Osteocyte (in vitro differentiated cells): Measurements from ENCODE around the gene CCDC175. TPM values are rescaled to one million over a fixed set of nuclear protein-coding genes. Genes with fewer than 3 reads are reported as not detected.

Source experiments
- DNase-seq: peaks from one replicate; pipeline ENCODE4 v3.0.0; 2021; ENCODE audit warnings: mixed read lengths; ENCODE audit not compliant: unreplicated experiment; ENCODE audit errors: extremely low spot score
- H3K27ac Mint-ChIP-seq: one replicate; pipeline ENCODE4 v1.8.0; 2021; ENCODE audit warnings: mild to moderate bottlenecking, mixed read lengths; ENCODE audit not compliant: unreplicated experiment
- H3K27me3 Mint-ChIP-seq: one replicate; pipeline ENCODE4 v1.8.0; 2021; ENCODE audit warnings: mixed read lengths; ENCODE audit not compliant: unreplicated experiment
- H3K36me3 Mint-ChIP-seq: one replicate; pipeline ENCODE4 v1.8.0; 2021; ENCODE audit warnings: mixed read lengths; ENCODE audit not compliant: unreplicated experiment
- H3K4me1 Mint-ChIP-seq: one replicate; pipeline ENCODE4 v1.8.0; 2021; ENCODE audit warnings: mixed read lengths; ENCODE audit not compliant: unreplicated experiment
- H3K4me3 Mint-ChIP-seq: one replicate; pipeline ENCODE4 v1.8.0; 2021; ENCODE audit warnings: mild to moderate bottlenecking, moderate library complexity, mixed read lengths; ENCODE audit not compliant: unreplicated experiment
- H3K9me3 Mint-ChIP-seq: one replicate; pipeline ENCODE4 v1.8.0; 2021; ENCODE audit warnings: mixed read lengths; ENCODE audit not compliant: unreplicated experiment
- CTCF ChIP-seq: fragments of 200-600 bp; sonication (generic); IDR thresholded peaks from 2 replicates; pipeline ENCODE4 v1.5.0; 2021; ENCODE audit warnings: antibody characterized with exemption, mild to moderate bottlenecking, moderate library complexity
- total RNA-seq: library from RNA; stranded (reverse); gene quantifications from 2 replicates; pipeline ENCODE4 v1.2.1, GENCODE V29; 2021

The CCDC175 gene
- total RNA-seq, 1 donor from 2014 or later: not detected

- no peak overlapping the region for H3K27ac Mint-ChIP-seq
- no peaks in the 10 kb centered on the region for H3K36me3 Mint-ChIP-seq
- H3K4me1 Mint-ChIP-seq: no peaks in the 10 kb centered on the region
- H3K9me3 Mint-ChIP-seq: no peaks in the 10 kb centered on the region
- DNase-seq: no peak
- H3K27me3 Mint-ChIP-seq: peaks cover 53% of the 10 kb centered on the region
- no peak overlapping the region for H3K4me3 Mint-ChIP-seq
- TF ChIP-seq CTCF: no peak
These were observed 9.9 kb downstream of the CCDC175 start for GRCh38 chr14:59566725-59567124.

GRCh38 chr14:59566296-59566695 is 10.3 kb downstream of the CCDC175 start:
- TF ChIP-seq CTCF: no peak
- no peaks in the 10 kb centered on the region for H3K4me1 Mint-ChIP-seq
- no peaks in the 10 kb centered on the region for H3K9me3 Mint-ChIP-seq
- no peak overlapping the region for H3K27ac Mint-ChIP-seq
- H3K36me3 Mint-ChIP-seq: no peaks in the 10 kb centered on the region
- H3K4me3 Mint-ChIP-seq: no peak overlapping the region
- DNase-seq: no peak
- H3K27me3 Mint-ChIP-seq: peaks cover 49% of the 10 kb centered on the region

- no peak for TF ChIP-seq CTCF
- Mint-ChIP-seq H3K27ac (no peak overlapping the region), H3K4me3 (no peak overlapping the region), H3K36me3 (no peaks in the 10 kb centered on the region), H3K27me3 (peaks cover 44% of the 10 kb centered on the region), H3K4me1 (no peaks in the 10 kb centered on the region), H3K9me3 (no peaks in the 10 kb centered on the region)
- DNase-seq: no peak
These were observed 11.5 kb downstream of the CCDC175 start for GRCh38 chr14:59565087-59565486.

- Mint-ChIP-seq H3K36me3 (no peaks in the 10 kb centered on the region), H3K4me1 (no peaks in the 10 kb centered on the region), H3K9me3 (no peaks in the 10 kb centered on the region), H3K27ac (no peak overlapping the region), H3K27me3 (peaks cover 44% of the 10 kb centered on the region), H3K4me3 (no peak overlapping the region)
- no peak for TF ChIP-seq CTCF
- no peak for DNase-seq
These were observed 12.2 kb downstream of the CCDC175 start for GRCh38 chr14:59564366-59564765.

GRCh38 chr14:59547310-59547709 is 29.3 kb downstream of the CCDC175 start:
- no peak for DNase-seq
- no peak for TF ChIP-seq CTCF
- no peaks in the 10 kb centered on the region for H3K9me3 Mint-ChIP-seq
- no peaks in the 10 kb centered on the region for H3K4me1 Mint-ChIP-seq
- H3K36me3 Mint-ChIP-seq: no peaks in the 10 kb centered on the region
- peaks cover 11% of the 10 kb centered on the region for H3K27me3 Mint-ChIP-seq
- H3K27ac Mint-ChIP-seq: no peak overlapping the region
- H3K4me3 Mint-ChIP-seq: no peak overlapping the region
